Measurements from ENCODE around the gene PATJ.

PATJ gene

GRCh38 chr1:62054188-62054587 lies 311.9 kb downstream of the PATJ start:
- no peak for DNase-seq (ENCODE audit: low spot score)

GRCh38 chr1:62057230-62057629 lies 314.9 kb downstream of the PATJ start:
- no peak for DNase-seq (ENCODE audit: low spot score)

DNA sequence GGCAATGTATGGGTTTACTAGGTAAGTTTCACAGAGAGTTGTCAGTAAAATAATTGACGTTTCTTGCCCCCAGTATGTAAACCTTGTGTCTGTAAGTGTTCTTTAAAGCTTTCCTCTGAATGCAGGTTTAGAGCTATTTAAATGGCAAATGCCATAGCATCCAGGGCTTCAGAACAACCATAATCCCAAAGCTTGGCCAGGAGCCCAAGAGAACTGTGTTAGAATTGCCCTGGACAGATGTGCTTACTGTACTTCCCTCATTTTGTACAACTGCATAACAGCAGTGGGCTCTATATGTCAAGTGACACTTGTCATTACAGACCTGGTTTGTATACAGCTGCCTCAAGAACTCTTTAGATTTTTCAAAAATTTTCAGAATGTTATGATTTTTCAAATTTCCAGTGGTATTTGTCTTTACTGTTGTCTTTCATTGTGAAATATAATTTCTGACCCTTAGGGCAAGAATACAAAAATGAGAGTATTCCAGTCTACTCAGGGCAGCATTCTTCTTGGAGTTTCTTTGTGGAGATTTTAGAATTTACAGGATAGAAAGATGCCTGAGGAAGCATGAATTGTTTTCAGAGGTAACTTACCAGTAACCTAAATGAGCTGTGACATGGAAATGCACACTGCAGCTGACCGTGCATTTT lies 315.5 kb downstream of the PATJ start:
- DNase-seq (ENCODE audit: low spot score): no peak

DNA sequence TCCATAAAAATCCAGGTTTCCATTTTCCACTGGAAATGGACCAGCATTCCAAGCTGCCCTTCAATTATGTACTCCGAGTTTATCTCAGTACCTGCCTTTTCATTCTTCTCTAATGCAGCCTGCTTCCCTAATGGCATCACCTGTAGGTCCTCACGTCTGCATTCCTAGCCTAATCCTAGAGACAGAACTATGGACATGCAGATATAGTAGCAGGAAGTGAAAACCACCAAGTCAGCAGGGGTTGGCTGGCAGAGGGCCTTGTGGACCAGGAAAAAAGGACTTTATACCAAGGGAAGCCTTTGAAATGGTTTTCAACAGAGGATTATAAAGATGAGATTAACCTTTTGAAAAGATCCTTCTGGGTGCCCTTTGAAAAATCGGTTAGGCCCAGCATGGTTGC lies 316.7 kb downstream of the PATJ start:
- DNase-seq (ENCODE audit: low spot score): no peak

DNA sequence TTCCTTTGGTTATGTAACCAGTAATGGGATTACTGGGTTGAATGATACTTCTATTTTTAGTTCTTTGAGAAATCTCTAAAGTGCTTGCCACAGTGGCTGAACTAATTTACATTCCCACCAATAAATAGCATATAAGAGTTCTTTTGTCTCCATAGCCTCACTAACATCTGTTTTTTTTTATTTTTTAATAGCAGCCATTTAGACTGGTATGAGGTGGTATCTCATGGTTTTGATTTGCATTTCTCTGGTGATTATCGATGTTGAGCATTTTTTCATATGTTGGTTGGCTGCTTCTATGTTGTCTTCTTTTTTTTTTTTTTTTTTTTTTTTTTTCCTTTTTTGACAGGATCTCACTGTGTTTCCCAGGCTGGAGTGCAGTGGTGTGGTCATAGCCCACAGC lies 319.8 kb downstream of the PATJ start:
- no peak for DNase-seq (ENCODE audit: low spot score)

DNA sequence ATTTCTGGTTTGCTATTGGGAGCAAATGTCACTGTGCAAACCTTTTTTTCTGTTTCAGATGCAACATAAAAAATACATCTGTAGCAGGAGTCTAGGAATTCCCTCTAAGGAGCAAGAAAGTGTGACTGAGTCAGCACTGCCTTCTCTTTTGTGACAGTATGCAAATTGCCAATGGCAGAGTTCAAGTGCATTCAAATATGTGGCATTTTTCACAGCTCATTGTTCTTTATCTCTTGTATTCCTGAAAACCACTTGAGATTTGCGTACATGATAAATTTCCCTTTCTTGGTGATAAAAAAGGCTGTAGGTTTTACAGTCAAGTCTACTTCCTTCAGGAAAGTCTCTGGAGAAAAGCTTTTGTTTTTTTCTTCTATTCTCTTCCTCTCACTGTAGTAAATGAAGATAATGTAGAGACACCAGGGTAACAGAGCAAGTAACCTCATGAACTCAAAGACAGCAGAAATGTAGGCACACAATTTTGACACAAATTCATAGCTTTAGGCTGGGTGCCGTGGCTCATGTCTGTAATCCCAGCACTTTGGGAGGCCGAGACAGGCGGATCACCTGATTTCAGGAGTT lies 322.6 kb downstream of the PATJ start:
- no peak for DNase-seq (ENCODE audit: low spot score)

DNA sequence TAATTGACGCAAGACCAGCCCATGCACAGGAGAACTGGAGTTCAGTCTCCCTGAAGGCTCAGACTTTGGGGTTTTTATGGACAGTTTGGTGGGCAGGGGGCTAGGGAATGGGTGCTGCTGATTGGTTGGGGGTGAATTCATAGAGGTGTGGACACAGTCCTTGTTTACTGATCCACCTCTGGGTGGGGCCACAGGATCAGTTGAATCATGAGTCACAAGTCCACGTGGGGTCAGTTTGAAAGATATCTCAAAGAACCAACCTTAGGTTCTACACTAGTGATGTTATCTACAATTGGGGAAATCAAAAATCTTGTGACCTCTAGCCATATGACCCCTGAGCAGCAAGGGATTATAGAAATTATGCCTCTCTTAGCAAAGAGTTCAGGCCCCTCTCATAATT lies 324.4 kb downstream of the PATJ start:
- DNase-seq (ENCODE audit: low spot score): no peak

DNA sequence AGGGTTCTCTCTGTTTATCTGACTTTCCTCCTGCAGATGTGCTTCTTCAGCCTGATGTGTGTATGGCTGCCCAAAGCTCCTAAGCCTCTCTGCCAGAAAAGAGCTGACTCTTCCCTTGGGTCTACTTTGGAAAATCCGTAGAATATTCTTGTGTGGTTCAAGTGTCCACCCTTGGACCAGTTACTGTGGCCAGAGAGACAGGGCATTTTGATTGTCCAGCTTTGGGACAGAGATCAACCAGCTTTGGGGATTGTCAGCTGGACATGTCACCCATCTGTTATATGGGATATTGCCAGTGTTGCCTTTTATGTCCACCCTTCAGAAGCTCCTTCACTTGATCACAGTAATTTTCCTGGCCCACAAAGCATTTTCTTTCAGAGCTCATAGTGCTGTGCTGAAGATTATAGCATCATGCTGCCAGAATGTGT lies 326.1 kb downstream of the PATJ start:
- DNase-seq (ENCODE audit: low spot score): no peak

DNA sequence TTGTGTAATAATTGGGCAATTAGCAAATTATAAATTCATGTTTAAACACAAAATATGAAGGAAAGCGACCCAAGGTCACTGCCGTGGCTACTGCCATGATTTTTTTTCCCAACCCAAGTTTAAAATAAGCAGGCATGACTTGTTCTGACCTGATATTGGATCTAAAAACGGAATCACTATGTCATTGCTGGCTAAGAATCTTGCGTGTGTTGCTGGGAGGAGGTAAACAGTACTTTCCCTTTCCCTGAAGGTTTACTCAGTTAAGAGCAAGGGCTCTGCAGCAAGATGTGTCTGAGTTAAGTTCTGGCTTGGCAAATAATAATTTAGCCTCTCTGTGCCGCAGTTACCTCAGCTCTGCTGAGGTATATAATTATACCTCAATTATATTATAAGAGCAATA lies 326.7 kb downstream of the PATJ start:
- DNase-seq (ENCODE audit: low spot score): no peak

GRCh38 chr1:62070384-62071011 lies 328.2 kb downstream of the PATJ start:
- DNase-seq (ENCODE audit: low spot score): no peak

- DNase-seq (ENCODE audit: low spot score): no peak
Observed at GRCh38 chr1:62071695-62072094, 329.4 kb downstream of the PATJ start.

- no peak for DNase-seq (ENCODE audit: low spot score)
Observed at GRCh38 chr1:62076286-62076685, 334.0 kb downstream of the PATJ start.

- DNase-seq (ENCODE audit: low spot score): no peak
Observed at GRCh38 chr1:62077821-62078220, 335.5 kb downstream of the PATJ start.

DNA sequence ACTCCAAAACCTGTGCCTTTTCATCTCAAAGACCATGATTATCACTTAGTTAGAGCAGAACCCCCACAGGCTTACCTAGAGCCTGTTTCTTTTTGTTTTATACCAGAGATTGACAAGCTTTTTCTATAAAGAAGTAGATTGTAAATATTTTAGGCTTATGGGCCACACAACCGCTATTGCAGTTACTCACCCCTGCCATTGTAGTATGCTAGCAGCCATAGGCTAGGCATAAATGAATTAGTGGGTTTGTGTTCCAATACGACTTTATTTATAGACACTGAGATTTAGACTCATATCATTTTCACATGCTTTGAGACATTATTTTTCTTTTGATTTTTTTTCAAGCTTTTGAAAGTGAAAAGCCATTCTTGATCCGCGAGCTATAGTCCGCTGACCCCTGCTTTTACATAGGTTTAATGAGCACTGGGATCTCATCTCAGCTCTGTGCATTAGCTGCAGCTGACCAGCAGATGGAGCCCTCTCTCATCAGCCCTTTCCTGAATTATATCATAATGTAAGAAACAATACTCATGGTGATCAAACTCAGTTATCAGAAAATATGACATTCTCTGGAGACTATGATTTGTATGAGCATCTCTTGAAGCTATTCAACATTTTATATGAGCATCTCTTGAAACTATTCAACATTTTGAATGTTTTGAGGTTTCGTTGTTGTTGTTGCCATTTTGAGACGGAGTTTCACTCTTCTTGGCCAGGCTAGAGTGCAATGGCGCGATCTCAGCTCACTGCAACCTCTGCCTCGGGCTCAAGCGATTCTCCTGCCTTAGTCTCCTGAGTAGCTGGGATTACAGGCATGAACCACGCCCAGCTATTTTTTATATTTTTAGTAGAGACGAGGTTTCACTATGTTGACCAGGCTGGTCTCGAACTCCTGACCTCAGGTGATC lies 340.4 kb downstream of the PATJ start:
- peak; percentile 48 for DNase-seq (ENCODE audit: low spot score)

DNA sequence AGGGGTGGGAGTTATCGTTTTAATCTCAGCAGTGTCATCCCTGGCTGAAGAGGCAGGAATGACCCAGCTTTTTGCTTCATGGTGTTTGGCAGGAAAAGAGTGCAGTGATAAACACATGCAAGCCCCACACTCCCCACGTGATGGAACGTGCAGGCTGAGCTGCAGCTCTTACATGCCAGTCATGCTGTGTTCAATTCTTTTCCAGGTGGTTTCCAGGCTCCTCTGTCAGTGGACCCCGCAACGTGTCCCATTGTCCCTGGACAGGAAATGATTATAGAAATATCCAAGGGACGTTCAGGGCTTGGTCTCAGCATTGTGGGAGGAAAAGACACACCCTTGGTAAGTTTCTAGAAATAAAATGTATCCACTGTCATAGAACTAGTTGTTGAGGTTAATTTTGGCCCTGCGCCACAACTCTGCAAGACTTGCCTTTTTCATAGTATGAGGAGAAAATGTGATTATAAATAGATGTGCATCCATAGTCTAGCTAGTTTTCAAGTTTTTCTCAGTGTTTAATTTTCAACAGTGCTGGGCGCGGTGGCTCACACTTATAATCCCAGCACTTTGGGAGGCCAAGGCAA lies 342.1 kb downstream of the PATJ start:
- no peak for DNase-seq (ENCODE audit: low spot score)

DNA sequence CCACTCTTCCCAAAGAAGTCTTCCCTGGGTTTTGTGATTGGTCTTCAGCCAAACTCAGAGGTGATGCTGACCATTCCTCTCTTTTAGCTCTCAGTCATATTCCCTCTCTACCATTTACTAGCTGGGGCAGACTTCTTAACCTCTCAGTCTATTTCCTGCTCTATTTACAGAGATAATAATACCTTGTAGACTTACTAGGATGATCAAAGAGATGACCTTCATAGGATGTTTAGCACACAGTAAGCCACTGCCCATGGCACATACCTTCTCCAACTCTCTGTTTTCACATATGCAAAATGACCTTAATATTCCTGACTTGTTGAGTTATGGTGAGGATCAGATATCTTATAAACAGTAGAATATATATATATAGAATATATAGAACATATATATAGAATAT lies 346.2 kb downstream of the PATJ start:
- no peak for DNase-seq (ENCODE audit: low spot score)

- no peak for DNase-seq (ENCODE audit: low spot score)
Observed at GRCh38 chr1:62089570-62089969, 347.3 kb downstream of the PATJ start.

DNA sequence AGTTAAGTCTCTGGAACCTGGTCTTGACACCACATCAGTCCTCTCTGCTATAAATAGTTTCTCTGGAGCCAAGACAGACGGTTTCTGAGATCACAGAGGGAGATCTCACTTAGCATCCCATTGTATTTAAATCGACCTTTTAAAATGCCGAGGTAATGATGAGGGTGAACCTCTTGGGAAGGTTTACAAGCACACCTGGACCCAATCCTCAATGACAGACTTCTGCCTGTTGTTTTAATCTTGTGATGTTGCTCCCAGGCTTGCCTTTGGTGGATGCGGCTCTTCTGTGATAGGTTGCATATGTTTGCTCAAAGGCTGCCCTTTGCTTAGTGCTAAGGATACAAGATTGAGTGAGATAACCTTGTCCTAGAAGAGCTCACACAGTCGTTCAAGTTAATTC lies 347.7 kb downstream of the PATJ start:
- DNase-seq (ENCODE audit: low spot score): no peak

- no peak for DNase-seq (ENCODE audit: low spot score)
Observed at GRCh38 chr1:62092110-62092509, 349.8 kb downstream of the PATJ start.

DNA sequence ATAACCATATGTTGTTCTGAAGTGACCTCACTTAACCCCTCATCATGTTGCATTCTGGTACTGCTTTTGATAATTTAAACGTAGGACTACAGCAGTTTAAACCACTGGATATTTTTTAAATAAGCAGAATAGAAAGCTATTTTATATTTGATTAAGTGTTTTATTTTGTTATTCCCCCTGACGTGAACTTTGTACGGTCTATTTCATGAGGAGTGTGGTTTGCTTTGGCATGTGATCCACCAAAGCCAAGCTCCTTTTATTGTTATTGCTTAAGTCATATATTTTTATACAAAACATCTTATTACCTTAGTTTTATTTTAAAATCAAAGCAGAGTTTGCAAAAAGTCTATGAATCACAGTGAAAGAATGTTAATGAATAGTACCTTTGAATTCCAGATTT lies 351.0 kb downstream of the PATJ start:
- no peak for DNase-seq (ENCODE audit: low spot score)

- no peak for DNase-seq (ENCODE audit: low spot score)
Observed at GRCh38 chr1:62097464-62097863, 355.2 kb downstream of the PATJ start.

DNA sequence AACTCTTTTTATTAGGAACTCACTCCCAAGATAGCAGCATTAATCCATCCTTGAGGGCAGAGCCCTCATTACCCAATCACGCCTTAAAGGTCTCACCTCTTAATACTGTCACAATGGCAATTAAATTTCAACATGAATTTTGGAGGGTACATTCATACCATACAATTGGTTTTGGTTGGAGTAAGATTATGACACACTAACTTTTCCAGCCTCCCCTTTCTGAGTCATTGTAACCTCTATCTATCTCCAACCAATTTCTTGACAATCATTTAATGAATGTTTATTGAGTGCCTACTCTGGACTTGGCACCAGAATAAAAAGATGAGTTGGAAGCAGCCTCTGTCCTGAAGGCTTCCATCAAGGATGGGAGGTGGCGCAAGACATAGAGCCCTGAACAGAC lies 358.2 kb downstream of the PATJ start:
- DNase-seq (ENCODE audit: low spot score): no peak
